CD4-positive, alpha-beta memory T cell (primary cell): Measurements from ENCODE around the gene GRID2. TPM values are rescaled to one million over a fixed set of nuclear protein-coding genes. Genes with fewer than 3 reads are reported as not detected.

ENCODE experiments used
- CTCF ChIA-PET: fragments of 350-600 bp; sonication (Branson Sonifier 250); formaldehyde crosslinking; loops from one replicate; lab custom pipeline; 2021; ENCODE audit warnings: inconsistent platforms; ENCODE audit not compliant: partially characterized antibody; lab: Charles Lee
- POLR2A ChIA-PET: fragments of 350-600 bp; sonication (Branson Sonifier 250); formaldehyde crosslinking; loops from one replicate; lab custom pipeline; 2021; ENCODE audit not compliant: partially characterized antibody; lab: Charles Lee
- DNase-seq, 5 donors: peaks; one replicate each; pipeline versions ENCODE4 v3.0.0 to v3.0.0-alpha.2; 2020 to 2022; ENCODE audit warnings: mixed read lengths in 1 of 5
- H3K27ac ChIP-seq: one replicate; pipeline ENCODE4 v1.7.0; 2013; ENCODE audit warnings: low read depth, low read length
- H3K27me3 ChIP-seq: 2 replicates; pipeline ENCODE4 v1.7.0; 2013; ENCODE audit warnings: mild to moderate bottlenecking, low read length, moderate library complexity; ENCODE audit not compliant: insufficient read depth
- H3K36me3 ChIP-seq: 2 replicates; pipeline ENCODE4 v1.7.0; 2013; ENCODE audit warnings: mild to moderate bottlenecking, low read length, moderate library complexity; ENCODE audit not compliant: insufficient read depth
- H3K4me1 ChIP-seq: 2 replicates; pipeline ENCODE4 v1.7.0; 2013; ENCODE audit warnings: mild to moderate bottlenecking, low read length, moderate library complexity; ENCODE audit not compliant: insufficient read depth
- H3K4me3 ChIP-seq, 2 donors: one replicate each; pipeline ENCODE4 v1.7.0; 2013; ENCODE audit warnings: low read length in 2 of 2, mild to moderate bottlenecking in 1 of 2
- H3K9me3 ChIP-seq, 2 donors: one replicate each; pipeline ENCODE4 v1.7.0; 2013; ENCODE audit warnings: low read length in 2 of 2, control low read depth in 1 of 2; ENCODE audit not compliant: control insufficient read depth in 1 of 2
- H3K27ac Mint-ChIP-seq, 7 donors: one replicate each; pipeline ENCODE4 v1.8.0; 2020 to 2021; ENCODE audit warnings: mixed read lengths in 7 of 7, mild to moderate bottlenecking in 6 of 7, inconsistent platforms in 3 of 7, moderate library complexity in 3 of 7
- H3K27me3 Mint-ChIP-seq, 2 donors: one replicate each; pipeline ENCODE4 v1.8.0; 2020 to 2021; ENCODE audit warnings: mixed read lengths in 2 of 2
- H3K36me3 Mint-ChIP-seq, 2 donors: one replicate each; pipeline ENCODE4 v1.8.0; 2020 to 2021; ENCODE audit warnings: mixed read lengths in 2 of 2, inconsistent platforms in 1 of 2, mild to moderate bottlenecking in 1 of 2
- H3K4me1 Mint-ChIP-seq, 4 donors: one replicate each; pipeline ENCODE4 v1.8.0; 2020 to 2021; ENCODE audit warnings: mixed read lengths in 4 of 4, mild to moderate bottlenecking in 1 of 4
- H3K4me3 Mint-ChIP-seq, 8 donors: one replicate each; pipeline ENCODE4 v1.8.0; 2020 to 2021; ENCODE audit warnings: mixed read lengths in 8 of 8, mild to moderate bottlenecking in 7 of 8, moderate library complexity in 6 of 8, inconsistent platforms in 3 of 8
- H3K9me3 Mint-ChIP-seq, 8 donors: one replicate each; pipeline ENCODE4 v1.8.0; 2020 to 2021; ENCODE audit warnings: mixed read lengths in 8 of 8, mild to moderate bottlenecking in 5 of 8, inconsistent platforms in 3 of 8, moderate library complexity in 1 of 8
- intact Hi-C: fragments of 100-400 bp; cut with micrococcal nuclease; formaldehyde crosslinking; loops from one replicate; pipeline ENCODE4 v1.15.1; 2023
- polyA plus RNA-seq, 2 donors: library from polyadenylated mRNA; unstranded; fragments of 300-500 nt; fragmentation: Illumina TruSeq; gene quantifications; one replicate each; pipeline ENCODE4 v1.2.3, GENCODE V29; 2021
- total RNA-seq, 2 experiments: library from RNA; stranded (reverse); gene quantifications; one replicate each; pipeline ENCODE4 v1.2.3, GENCODE V29; 2021

The GRID2 gene
- total and polyA plus RNA-seq, 4 experiments from 2014 or later = not detected

- intact Hi-C loops = no loop called here
- Histone ChIP-seq H3K36me3 (no peaks in the 10 kb centered on the region), H3K4me1 (no peaks in the 10 kb centered on the region), H3K9me3 (peaks cover 0 to 4% of the 10 kb centered on the region in 2 donors), H3K27me3 (no peaks in the 10 kb centered on the region), H3K4me3 (no peak overlapping the region), H3K27ac (no peak overlapping the region)
- no peak overlapping the region for H3K4me3 Mint-ChIP-seq
- H3K27ac Mint-ChIP-seq = no peak overlapping the region
- no peaks in the 10 kb centered on the region for H3K36me3 Mint-ChIP-seq
- peaks cover 0 to 3% (median 1%) of the 10 kb centered on the region in 8 donors for H3K9me3 Mint-ChIP-seq
- H3K27me3 Mint-ChIP-seq = no peaks in the 10 kb centered on the region
- CTCF ChIA-PET = no interaction called here
- no peak for DNase-seq
- no peaks in the 10 kb centered on the region for H3K4me1 Mint-ChIP-seq
- POLR2A ChIA-PET = no interaction called here
Observed at GRCh38 chr4:93084599-93085305, 781.0 kb downstream of the GRID2 start.

GRCh38 chr4:93086356-93086755 lies 782.6 kb downstream of the GRID2 start:
- no peaks in the 10 kb centered on the region for H3K4me1 ChIP-seq
- DNase-seq = no peak
- no peak overlapping the region for H3K4me3 ChIP-seq
- H3K9me3 ChIP-seq = no peaks in the 10 kb centered on the region
- POLR2A ChIA-PET = no interaction called here
- intact Hi-C loops = no loop called here
- no peaks in the 10 kb centered on the region for H3K36me3 ChIP-seq
- CTCF ChIA-PET = no interaction called here
- Mint-ChIP-seq H3K27ac (no peak overlapping the region), H3K4me3 (no peak overlapping the region), H3K9me3 (peaks cover 0 to 5% (median 2%) of the 10 kb centered on the region in 8 donors), H3K27me3 (no peaks in the 10 kb centered on the region), H3K4me1 (no peaks in the 10 kb centered on the region), H3K36me3 (no peaks in the 10 kb centered on the region)
- no peaks in the 10 kb centered on the region for H3K27me3 ChIP-seq
- no peak overlapping the region for H3K27ac ChIP-seq

GRCh38 chr4:93092765-93093164 lies 789.0 kb downstream of the GRID2 start:
- ChIA-PET POLR2A (no interaction called here), CTCF (no interaction called here)
- peaks cover 0 to 5% (median 3%) of the 10 kb centered on the region in 8 donors for H3K9me3 Mint-ChIP-seq
- H3K27ac ChIP-seq = no peak overlapping the region
- H3K9me3 ChIP-seq = no peaks in the 10 kb centered on the region
- no peak overlapping the region for H3K4me3 Mint-ChIP-seq
- H3K36me3 Mint-ChIP-seq = no peaks in the 10 kb centered on the region
- no peaks in the 10 kb centered on the region for H3K4me1 ChIP-seq
- H3K27ac Mint-ChIP-seq = peak overlapping the region in 1 of 7 donors; percentile 47
- no peaks in the 10 kb centered on the region for H3K27me3 ChIP-seq
- no peaks in the 10 kb centered on the region for H3K36me3 ChIP-seq
- no peak for DNase-seq
- no peak overlapping the region for H3K4me3 ChIP-seq
- no peaks in the 10 kb centered on the region for H3K27me3 Mint-ChIP-seq
- intact Hi-C loops = no loop called here
- H3K4me1 Mint-ChIP-seq = no peaks in the 10 kb centered on the region

GRCh38 chr4:93103042-93103441 lies 799.3 kb downstream of the GRID2 start:
- H3K27ac ChIP-seq = no peak overlapping the region
- intact Hi-C loops = no loop called here
- DNase-seq = no peak
- Mint-ChIP-seq H3K9me3 (peaks cover 6 to 20% (median 12%) of the 10 kb centered on the region in 8 donors), H3K27me3 (no peaks in the 10 kb centered on the region), H3K4me1 (no peaks in the 10 kb centered on the region), H3K27ac (no peak overlapping the region), H3K36me3 (no peaks in the 10 kb centered on the region), H3K4me3 (no peak overlapping the region)
- POLR2A ChIA-PET = no interaction called here
- no peak overlapping the region for H3K4me3 ChIP-seq
- no peaks in the 10 kb centered on the region for H3K27me3 ChIP-seq
- CTCF ChIA-PET = no interaction called here
- H3K36me3 ChIP-seq = no peaks in the 10 kb centered on the region
- no peaks in the 10 kb centered on the region for H3K9me3 ChIP-seq
- no peaks in the 10 kb centered on the region for H3K4me1 ChIP-seq

- H3K4me1 ChIP-seq = no peaks in the 10 kb centered on the region
- H3K27me3 ChIP-seq = no peaks in the 10 kb centered on the region
- H3K4me3 Mint-ChIP-seq = no peak overlapping the region
- peaks cover 0 to 15% (median 6%) of the 10 kb centered on the region in 8 donors for H3K9me3 Mint-ChIP-seq
- POLR2A ChIA-PET = no interaction called here
- H3K27ac ChIP-seq = no peak overlapping the region
- intact Hi-C loops = no loop called here
- CTCF ChIA-PET = no interaction called here
- H3K27ac Mint-ChIP-seq = no peak overlapping the region
- no peaks in the 10 kb centered on the region for H3K27me3 Mint-ChIP-seq
- H3K36me3 ChIP-seq = no peaks in the 10 kb centered on the region
- H3K4me3 ChIP-seq = no peak overlapping the region
- DNase-seq = no peak
- no peaks in the 10 kb centered on the region for H3K36me3 Mint-ChIP-seq
- no peaks in the 10 kb centered on the region for H3K9me3 ChIP-seq
- no peaks in the 10 kb centered on the region for H3K4me1 Mint-ChIP-seq
Observed at GRCh38 chr4:93116624-93117023, 812.9 kb downstream of the GRID2 start.

- DNase-seq = no peak
- no peak overlapping the region for H3K4me3 ChIP-seq
- H3K27ac ChIP-seq = no peak overlapping the region
- ChIA-PET CTCF (no interaction called here), POLR2A (no interaction called here)
- Mint-ChIP-seq H3K9me3 (peaks cover 0 to 8% (median 3%) of the 10 kb centered on the region in 8 donors), H3K4me3 (no peak overlapping the region), H3K4me1 (no peaks in the 10 kb centered on the region), H3K27ac (no peak overlapping the region), H3K36me3 (no peaks in the 10 kb centered on the region), H3K27me3 (no peaks in the 10 kb centered on the region)
- no peaks in the 10 kb centered on the region for H3K9me3 ChIP-seq
- H3K27me3 ChIP-seq = no peaks in the 10 kb centered on the region
- H3K4me1 ChIP-seq = no peaks in the 10 kb centered on the region
- no peaks in the 10 kb centered on the region for H3K36me3 ChIP-seq
- intact Hi-C loops = no loop called here
Observed at GRCh38 chr4:93127489-93127888, 823.7 kb downstream of the GRID2 start.

GRCh38 chr4:93132631-93133030 lies 828.9 kb downstream of the GRID2 start:
- no peak overlapping the region for H3K27ac Mint-ChIP-seq
- H3K4me1 Mint-ChIP-seq = no peaks in the 10 kb centered on the region
- intact Hi-C loops = no loop called here
- H3K9me3 Mint-ChIP-seq = peaks cover 0 to 8% (median 2%) of the 10 kb centered on the region in 8 donors
- H3K9me3 ChIP-seq = no peaks in the 10 kb centered on the region
- H3K36me3 Mint-ChIP-seq = no peaks in the 10 kb centered on the region
- POLR2A ChIA-PET = no interaction called here
- no peak overlapping the region for H3K27ac ChIP-seq
- no peaks in the 10 kb centered on the region for H3K4me1 ChIP-seq
- H3K4me3 Mint-ChIP-seq = no peak overlapping the region
- CTCF ChIA-PET = no interaction called here
- H3K27me3 ChIP-seq = no peaks in the 10 kb centered on the region
- no peaks in the 10 kb centered on the region for H3K27me3 Mint-ChIP-seq
- no peak overlapping the region for H3K4me3 ChIP-seq
- H3K36me3 ChIP-seq = no peaks in the 10 kb centered on the region
- no peak for DNase-seq
